CD4-positive, alpha-beta T cell treated with Interleukin-10 for 1 hour (primary cell): Measurements from ENCODE around the gene STC2.
"Not testable (repeated sequence)": the region's sequence is repeated elsewhere in the genome, so short reads cannot be mapped to it uniquely, and the experiment has no call there.

Source experiments
- DNase-seq: peaks from one replicate; pipeline ENCODE4 v3.0.0-alpha.2; 2020

STC2 gene

DNA sequence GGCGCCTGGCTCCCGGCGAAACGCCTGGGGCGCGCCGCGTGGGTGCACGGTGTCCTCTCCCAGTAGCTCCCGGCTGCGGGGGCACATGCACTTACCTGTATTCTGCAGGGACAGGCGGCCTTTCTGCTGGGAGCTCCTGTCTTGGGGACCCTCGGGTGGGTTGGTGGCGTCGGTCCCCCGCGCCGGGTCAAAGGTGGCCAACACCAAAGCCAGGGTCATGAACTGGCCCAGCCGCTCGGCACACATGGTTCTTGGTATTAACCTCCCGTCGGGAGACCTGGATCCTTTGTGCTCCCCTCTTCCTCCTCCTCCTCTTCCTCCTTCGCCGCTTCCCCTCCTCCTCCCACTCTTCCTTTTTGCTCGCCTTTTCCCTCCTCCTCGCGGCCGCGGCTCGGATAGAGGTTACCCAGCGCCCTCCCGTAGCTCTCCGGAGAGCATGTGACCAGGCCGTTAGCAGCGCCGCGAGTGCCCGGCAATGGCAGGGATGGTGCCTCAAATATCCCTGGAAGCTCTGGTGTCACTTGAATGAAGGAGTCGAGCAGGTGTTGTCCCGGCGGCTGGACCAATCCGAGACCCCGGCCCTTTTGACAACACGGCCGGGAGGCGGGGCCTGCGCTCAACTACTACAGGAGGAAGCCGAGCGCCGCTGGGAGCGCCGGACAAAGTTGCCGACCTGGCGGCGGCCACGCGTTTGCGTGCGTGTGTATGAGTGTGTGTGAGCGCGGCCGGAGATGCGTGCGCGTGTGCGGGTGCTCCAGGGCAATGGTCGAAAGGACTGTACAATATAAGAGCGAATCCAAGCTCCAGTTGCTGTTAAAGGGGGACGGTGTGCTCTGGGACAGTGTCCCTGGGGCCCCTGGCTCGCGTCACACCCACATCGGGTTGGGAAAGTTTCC, at the start of gene STC2:
STC2 (minus strand) TSS at position 467 of the 896 bp plus-strand sequence; CDS start at position 246, 221 bp downstream.
- DNase-seq: no peak

DNA sequence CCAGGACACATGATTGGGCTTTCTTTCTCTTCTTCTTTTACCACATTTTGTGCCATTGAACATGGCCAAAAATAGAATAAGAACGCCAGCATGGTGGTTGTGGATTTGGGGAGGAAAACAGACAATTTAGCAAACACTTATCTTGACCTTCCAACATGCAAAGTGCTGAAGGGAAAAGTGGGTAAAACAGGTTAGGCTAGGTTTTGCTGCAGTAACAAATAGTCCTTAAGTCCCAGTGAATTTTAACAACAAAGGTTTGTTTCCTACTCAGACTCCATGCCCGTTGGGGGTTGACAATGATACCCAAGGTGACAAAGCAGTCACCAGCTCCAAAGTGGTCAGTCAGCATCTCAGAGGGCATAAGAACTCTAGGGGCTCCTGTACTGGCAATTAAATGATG, 43.2 kb upstream of the STC2 start:
- no peak for DNase-seq

GRCh38 chr5:173363406-173363805, 35.2 kb upstream of the STC2 start:
- not testable (repeated sequence) for DNase-seq

DNA sequence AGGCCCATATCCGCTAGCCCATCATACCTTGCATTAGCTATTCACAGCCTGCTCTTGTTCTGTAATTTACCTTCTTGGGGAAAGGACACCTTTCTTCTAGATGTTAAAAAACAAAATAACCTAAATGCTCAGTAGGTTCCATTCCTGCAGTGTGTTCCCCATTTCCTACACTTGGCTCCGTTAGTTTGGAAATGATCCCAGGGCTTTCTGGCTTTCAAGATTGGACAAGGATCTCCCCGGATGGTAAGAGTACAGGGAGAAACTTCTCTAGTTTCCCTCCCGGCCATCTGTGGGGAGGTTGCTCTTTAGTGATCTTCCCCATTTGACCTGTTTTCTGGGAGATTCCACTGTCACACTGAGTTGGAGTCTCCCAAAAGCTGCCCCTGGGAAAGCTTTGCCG, 27.3 kb upstream of the STC2 start:
- no peak for DNase-seq

- DNase-seq: no peak
Observed at GRCh38 chr5:173354645-173355044, 26.4 kb upstream of the STC2 start.

DNA sequence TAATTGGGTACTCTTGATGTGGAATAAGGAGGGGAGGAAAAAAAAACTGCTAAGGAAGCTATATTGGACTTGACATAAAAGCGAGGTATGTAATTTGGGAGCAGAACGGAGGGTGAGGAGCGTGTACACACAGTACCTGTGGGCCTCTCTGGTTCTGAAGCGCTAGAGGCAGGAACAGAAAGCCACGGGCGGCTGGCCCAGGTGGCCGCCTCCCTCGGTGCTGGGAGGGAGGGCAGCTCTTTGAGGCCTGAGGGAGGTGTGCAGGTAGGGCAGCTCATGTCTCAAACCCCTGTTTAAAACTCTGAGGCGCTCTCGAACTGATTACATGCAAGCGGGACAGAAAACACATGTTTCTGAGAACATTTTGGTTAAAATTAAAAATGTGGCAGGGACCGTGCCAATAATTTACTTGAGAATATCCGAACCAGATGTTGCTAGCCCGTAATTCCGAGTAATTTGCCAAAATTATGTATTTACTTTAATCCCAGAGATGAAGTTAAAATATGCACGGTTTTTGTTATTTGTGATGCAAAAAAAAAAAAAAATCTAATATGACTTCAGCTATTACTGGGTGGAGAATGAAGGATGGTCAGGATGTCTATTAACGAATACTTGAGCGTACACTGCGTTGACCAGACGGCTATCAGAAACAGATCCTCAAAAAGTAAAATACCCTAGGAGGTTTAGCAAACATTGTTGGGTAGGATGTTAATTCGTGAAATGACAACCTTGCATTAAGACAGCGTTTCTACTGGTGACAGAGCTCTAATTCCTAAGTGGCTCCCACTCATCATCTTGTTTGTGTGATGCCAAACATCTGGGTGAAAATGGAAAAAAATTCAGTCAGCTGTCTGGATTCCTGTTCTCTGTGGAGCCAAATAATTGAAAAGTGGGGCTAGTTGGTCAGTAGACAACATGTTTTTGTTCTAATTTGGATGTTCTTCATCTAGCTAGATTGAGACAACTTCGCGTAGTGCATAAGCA, 24.4 kb upstream of the STC2 start:
- no peak for DNase-seq

DNA sequence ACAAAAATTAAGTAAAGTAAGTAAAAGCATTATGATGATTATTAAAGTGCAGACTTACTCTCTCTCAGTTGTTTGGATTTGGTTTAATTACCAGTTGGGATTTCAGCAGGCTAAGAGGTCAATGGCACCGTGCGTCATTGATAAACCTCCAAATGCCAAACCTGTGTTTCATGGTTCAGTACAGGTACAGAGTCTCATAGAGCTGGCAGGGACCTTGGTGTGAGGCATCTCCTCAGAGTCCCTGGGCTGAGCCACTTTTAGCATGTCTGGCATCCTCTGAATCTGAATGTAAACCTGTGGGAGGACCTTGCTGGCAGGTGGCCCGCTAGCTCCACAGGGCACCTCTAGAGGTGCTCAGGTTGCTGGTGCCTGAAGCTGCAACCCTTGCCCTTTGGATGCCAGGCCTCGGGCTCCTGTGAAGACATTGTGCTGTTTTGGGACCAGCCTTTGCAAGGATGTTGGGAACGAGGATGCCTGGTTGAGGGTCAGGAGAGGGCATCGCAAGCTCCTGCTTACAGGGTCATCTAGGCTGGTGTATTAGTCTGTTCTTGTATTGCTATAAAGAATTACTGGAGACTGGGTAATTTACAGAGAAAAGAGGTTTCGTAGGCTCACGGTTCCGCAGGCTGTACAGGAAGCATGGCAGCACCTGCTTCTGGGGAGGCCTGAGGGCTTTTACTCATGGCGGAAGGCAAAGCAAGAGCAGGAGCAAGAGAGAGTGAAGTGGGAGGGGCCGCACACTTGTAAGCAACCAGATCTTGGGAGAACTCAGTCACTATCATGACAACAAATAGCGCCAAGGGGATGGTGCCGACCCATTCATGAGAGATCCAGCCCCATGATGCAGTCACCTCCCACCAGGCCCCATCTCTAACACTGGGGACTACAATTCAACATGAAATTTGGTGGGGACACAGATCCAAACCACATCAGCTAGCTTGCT, 14.9 kb upstream of the STC2 start:
- no peak for DNase-seq

DNA sequence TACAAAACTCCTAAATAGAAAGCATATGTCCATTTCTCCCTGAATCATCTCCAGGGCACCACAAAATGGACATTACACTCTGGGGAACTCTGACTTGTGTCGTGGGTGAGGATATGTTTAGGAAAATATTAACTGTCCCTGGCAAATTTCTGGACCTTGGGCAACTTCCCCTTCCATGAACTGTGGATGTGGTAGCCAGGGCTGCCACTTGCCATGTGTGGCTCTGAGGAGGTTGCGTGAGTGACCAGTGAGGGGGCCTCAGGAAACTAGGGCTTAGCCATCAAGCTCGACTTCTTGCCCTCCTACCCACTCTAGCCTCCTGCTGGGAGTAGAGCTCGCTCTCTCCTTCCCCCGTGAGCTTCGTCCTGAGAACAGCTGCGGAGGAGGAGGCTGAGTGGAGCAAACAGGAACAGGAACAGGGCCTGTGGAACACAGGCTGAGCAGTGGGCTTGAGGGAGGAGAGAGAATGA, 13.8 kb upstream of the STC2 start:
- DNase-seq: no peak

DNA sequence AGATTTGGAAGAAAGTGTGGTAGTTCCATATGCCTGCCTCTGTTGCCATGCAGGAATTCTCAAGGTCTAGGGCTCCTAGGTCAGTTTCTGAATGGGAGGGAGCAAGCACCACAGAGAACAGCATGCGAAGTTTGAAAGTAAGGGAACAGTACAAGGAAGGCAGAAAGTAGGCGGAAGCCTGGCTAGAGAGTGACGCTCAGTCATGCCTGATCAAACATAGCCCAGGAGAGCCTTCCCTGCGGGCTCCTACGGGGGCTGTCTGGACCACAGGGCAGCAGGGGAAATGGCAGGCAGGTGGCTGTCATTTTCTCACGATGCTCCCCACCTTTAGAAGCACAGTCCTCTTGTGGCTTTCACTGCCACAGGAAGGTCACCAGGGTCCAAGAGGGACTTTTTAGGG, 12.8 kb upstream of the STC2 start:
- DNase-seq: no peak

- no peak for DNase-seq
Observed at GRCh38 chr5:173340451-173340850, 12.2 kb upstream of the STC2 start.

DNA sequence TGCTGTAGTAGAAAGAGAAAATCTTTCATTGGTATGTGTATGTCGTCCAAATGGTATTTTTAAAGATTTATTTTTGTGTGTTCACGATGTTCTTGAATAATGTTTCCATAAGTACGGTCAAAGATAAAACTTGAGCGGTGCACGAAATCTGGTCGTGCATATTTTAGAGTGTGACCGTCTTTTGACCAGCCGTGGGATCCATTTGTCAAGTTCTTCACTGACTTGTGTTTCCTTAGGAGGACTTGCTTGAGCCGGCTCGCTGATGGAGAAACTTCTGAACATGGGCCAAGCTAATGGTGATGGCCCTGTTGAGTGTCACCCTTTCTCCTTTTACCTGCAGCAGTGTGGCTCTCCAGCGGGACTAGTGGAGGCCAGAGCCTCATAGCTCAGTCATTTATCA, 11.1 kb upstream of the STC2 start:
- DNase-seq: no peak

GRCh38 chr5:173338380-173339015, 10.3 kb upstream of the STC2 start:
- DNase-seq: no peak

DNA sequence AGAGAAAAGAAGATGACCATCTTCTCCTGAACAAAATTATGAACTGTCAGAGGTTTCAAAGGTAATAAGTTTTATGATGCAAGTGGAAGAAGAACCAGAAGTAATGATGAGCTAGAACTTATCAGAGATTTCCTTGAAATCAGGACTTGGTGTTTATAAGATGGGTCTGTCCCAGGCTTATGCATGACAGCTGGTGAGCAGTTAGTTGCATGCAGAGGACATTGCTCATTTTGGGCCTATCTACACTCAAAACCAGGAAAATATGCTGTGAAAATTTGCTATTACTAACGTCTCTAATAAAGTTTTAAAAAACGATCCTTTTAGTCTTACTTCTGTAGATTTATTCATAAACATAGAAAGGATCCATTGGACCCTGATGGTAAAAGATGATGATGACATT, 6.6 kb upstream of the STC2 start:
- DNase-seq: no peak

DNA sequence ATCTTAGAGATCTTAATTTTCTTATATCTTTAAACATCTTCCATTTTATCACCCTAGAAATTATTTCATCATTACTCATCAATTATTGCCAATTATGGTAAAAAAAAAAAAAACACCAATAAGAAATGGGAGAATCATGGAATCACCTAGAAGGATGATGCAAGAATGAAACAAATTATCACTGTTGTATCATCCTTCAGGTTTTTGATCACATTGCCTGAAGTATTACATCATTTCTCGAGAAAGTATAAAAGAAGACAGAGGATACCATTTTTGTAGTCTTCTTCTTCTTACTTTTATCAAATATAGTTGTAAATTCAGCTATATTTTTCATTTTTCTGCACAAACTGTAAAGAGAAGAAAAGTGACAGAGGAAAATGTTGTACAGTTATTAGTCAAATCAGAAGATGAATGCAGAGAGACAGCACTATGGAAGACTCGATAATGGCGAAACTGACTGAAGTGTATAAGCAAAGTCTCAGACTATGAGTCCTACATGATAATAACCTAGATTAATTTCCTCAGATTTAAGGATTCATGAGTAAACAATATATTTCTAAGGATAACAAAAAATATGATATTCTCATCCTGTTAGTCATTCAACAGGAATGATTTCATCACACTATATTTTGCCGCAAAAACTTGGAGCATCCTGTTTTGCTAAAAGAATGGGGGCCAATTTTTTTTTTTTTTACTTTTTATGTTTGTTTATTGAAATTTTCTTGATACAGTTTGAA, 5.9 kb upstream of the STC2 start:
- DNase-seq: no peak

- peak; percentile 62 for DNase-seq
Observed at GRCh38 chr5:173331956-173332479, 3.8 kb upstream of the STC2 start.

- DNase-seq: no peak
Observed at GRCh38 chr5:173331287-173331686, 3.1 kb upstream of the STC2 start.

DNA sequence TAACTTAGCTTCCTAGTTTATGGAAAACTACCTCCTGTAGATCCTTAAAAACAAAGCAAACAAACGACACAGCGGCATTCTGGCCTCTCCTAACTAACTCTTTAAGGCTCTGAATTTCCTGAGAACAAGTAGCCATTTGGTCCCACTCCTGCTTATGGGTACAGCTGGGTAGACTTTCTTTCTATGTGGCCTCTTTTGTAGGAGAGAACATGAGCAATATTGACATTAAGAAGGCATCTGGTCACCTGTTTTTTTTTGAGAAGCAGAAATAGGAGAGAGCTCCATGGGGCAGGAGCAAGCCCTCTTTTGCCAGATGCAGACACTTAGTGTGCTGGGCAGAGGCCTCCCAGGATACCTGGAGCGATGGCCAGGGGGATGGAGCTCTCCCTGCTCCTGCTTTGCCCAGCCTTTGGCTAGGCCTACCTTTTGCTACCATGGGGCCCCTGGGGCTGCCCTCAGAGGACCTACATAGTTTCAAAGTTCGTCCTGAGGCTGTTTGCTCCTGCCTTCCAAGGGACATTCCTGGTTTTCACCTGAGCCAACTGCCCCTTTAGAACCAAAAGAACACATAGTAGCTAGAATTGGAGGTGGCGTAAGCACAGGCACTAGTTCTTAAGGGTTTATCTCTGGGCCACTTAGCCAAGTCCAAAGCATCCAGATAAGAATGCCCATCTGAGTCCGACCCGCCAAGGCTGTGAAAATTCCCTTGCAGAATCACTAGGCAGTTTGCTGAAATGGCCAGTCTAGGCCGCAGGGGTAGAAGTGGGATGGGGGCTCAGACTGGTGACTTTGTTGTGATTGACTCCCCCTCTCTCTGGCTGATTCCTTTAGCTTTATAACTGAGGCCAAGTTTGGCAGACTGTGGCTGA, 2.4 kb upstream of the STC2 start:
- DNase-seq: no peak

GRCh38 chr5:173329491-173330337, 1.5 kb upstream of the STC2 start:
- DNase-seq: no peak
